A549 (cell line): ENCODE measurements around the gene OR51F2. TPM values are rescaled to one million over a fixed set of nuclear protein-coding genes. Genes with fewer than 3 reads are reported as not detected.
"Not testable (repeated sequence)": the region's sequence is repeated elsewhere in the genome, so short reads cannot be mapped to it uniquely, and the experiment has no call there.

ENCODE experiments used
- ATAC-seq, 2 experiments: fragments of 200-7000 bp in 1 of 2; fragments of >200 bp in 1 of 2; cut with Nextera tagmentation in 1 of 2; cut with Tn5 transposase in 1 of 2; 3 replicates each; pipeline versions ENCODE4 v1.8.0 to v1.9.1; 2018 to 2020; ENCODE audit warnings: mild to moderate bottlenecking in 1 of 2, moderate library complexity in 1 of 2
- CTCF ChIA-PET: fragments of 300-600 bp; sonication (Branson Sonifier 250); formaldehyde crosslinking; extraction: SDS; loops from one replicate; lab custom pipeline; 2021; ENCODE audit warnings: antibody characterized with exemption, inconsistent platforms; lab: Yijun Ruan, JAX
- POLR2A ChIA-PET: fragments of 350-600 bp; formaldehyde crosslinking; extraction: SDS; loops from one replicate; lab custom pipeline; 2021; ENCODE audit warnings: antibody characterized with exemption, inconsistent platforms; lab: Yijun Ruan, JAX
- DNase-seq, 2 experiments: peaks; one replicate each; pipeline versions ENCODE4 v3.0.0 to v3.0.0-alpha.2; 2011 to 2016; ENCODE audit warnings: low read depth in 1 of 2, low spot score in 1 of 2
- FAIRE-seq: peaks from 2 replicates; lab custom pipeline; 2011; peaks lifted over from hg19 to GRCh38; lab: Jason Lieb, UNC
- H3K27ac ChIP-seq, 2 experiments: fragments of >200 bp; sonication (Bioruptor Twin); formaldehyde crosslinking; 3 replicates each; pipeline ENCODE4 v1.5.1; 2016 to 2017
- H3K4me1 ChIP-seq: fragments of >200 bp; sonication (Bioruptor Twin); formaldehyde crosslinking; 3 replicates; pipeline ENCODE4 v1.6.1; 2016
- H3K4me2 ChIP-seq: fragments of >200 bp; sonication (Bioruptor Twin); formaldehyde crosslinking; 3 replicates; pipeline ENCODE4 v1.6.1; 2016
- H3K4me3 ChIP-seq: fragments of >200 bp; sonication (Bioruptor Twin); formaldehyde crosslinking; 3 replicates; pipeline ENCODE4 v1.5.1; 2016
- H3K9me3 ChIP-seq: fragments of >200 bp; sonication (Bioruptor Twin); formaldehyde crosslinking; 3 replicates; pipeline ENCODE4 v1.6.1; 2016
- CBX2 ChIP-seq: fragments of 200-600 bp; sonication (generic); IDR thresholded peaks from 2 replicates; pipeline ENCODE4 v1.6.1; 2016; ENCODE audit warnings: low read depth, mild to moderate bottlenecking, borderline replicate concordance
- FOSL2 ChIP-seq, 2 experiments: fragments of 450-650 bp in 1 of 2; fragments of >200 bp in 1 of 2; sonication (Bioruptor Twin) in 1 of 2; formaldehyde crosslinking; IDR thresholded peaks; 2 replicates each; pipeline versions ENCODE4 v1.5.0 to v1.6.1; 2016 to 2020; ENCODE audit warnings: mild to moderate bottlenecking in 1 of 2, moderate library complexity in 1 of 2
- HOXA7 ChIP-seq: fragments of 250-450 bp; sonication (Bioruptor Pico); IDR thresholded peaks from 2 replicates; pipeline ENCODE4 v1.5.0; 2020; ENCODE audit warnings: mild to moderate bottlenecking, moderate library complexity
- KDM1A ChIP-seq: fragments of 200-600 bp; sonication (generic); IDR thresholded peaks from 2 replicates; pipeline ENCODE4 v1.6.1; 2016; ENCODE audit warnings: low read depth, mild to moderate bottlenecking
- KDM5A ChIP-seq: fragments of 200-600 bp; sonication (generic); IDR thresholded peaks from 2 replicates; pipeline ENCODE4 v1.6.1; 2016; ENCODE audit warnings: antibody characterized with exemption, mild to moderate bottlenecking
- MAZ ChIP-seq: fragments of 150-350 bp; IDR thresholded peaks from 2 replicates; pipeline ENCODE4 v1.6.1; 2014; ENCODE audit warnings: antibody characterized with exemption, low read depth, low read length, borderline replicate concordance
- MYC ChIP-seq: IDR thresholded peaks from 2 replicates; pipeline ENCODE4 v1.6.1; 2012; ENCODE audit warnings: mild to moderate bottlenecking, inconsistent platforms, low read length, improper control_type of control experiment, borderline replicate concordance
- NFE2L2 ChIP-seq: fragments of 150-350 bp; conservative IDR thresholded peaks from 2 replicates; pipeline ENCODE4 v1.6.1; 2014; ENCODE audit warnings: low read length
- POLR2AphosphoS2 ChIP-seq: conservative IDR thresholded peaks from 2 replicates; pipeline ENCODE4 v1.6.1; 2012; ENCODE audit warnings: low read length, improper control_type of control experiment, inconsistent platforms
- SMC3 ChIP-seq: fragments of >200 bp; sonication (Bioruptor Twin); formaldehyde crosslinking; IDR thresholded peaks from 3 replicates; pipeline ENCODE4 v1.6.1; 2018; ENCODE audit warnings: inconsistent platforms
- SREBF2 ChIP-seq: fragments of 450-650 bp; IDR thresholded peaks from 2 replicates; pipeline ENCODE4 v1.6.1; 2014; ENCODE audit warnings: mild to moderate bottlenecking, moderate library complexity
- ZFP36 ChIP-seq: fragments of 450-650 bp; IDR thresholded peaks from 2 replicates; pipeline ENCODE4 v1.6.1; 2014; ENCODE audit warnings: borderline replicate concordance; ENCODE audit not compliant: partially characterized antibody
- WGBS: methylation state at CpG from one replicate; pipeline ENCODE4 v1.1.6; 2017; ENCODE audit errors: missing lambda C conversion rate; 5-methylcytosine and 5-hydroxymethylcytosine counted together
- polyA plus RNA-seq, 4 experiments: library from polyadenylated mRNA; depleted of rRNA in 3 of 4; stranded (reverse); fragments of >200 nt; fragmentation: RNase III in 1 of 4; extraction: RNeasy Plus Mini Kit Qiagen cat#74134 plus additional on column Dnase treatment in 1 of 4; gene quantifications; 2 replicates in 3 of 4; 3 replicates in 1 of 4; pipeline ENCODE4 v1.2.3, GENCODE V29; 2011 to 2017
- TF ChIP-seq, protein P1 (sequence below): fragments of >200 bp; sonication (Bioruptor Twin); formaldehyde crosslinking; IDR thresholded peaks from 2 replicates; pipeline ENCODE4 v1.6.1; 2016
- TF ChIP-seq, protein P2 (sequence below): fragments of 200-600 bp; sonication (generic); IDR thresholded peaks from 2 replicates; pipeline ENCODE4 v1.6.1; 2016; ENCODE audit warnings: antibody characterized with exemption, mild to moderate bottlenecking, moderate library complexity
- TF ChIP-seq, protein P3 (sequence below): IDR thresholded peaks from 2 replicates; pipeline ENCODE4 v1.6.1; 2012
- TF ChIP-seq, protein P4 (sequence below): fragments of 250-450 bp; sonication (Bioruptor Pico); IDR thresholded peaks from 2 replicates; pipeline ENCODE4 v1.5.0; 2020; ENCODE audit warnings: low read depth, mild to moderate bottlenecking, moderate library complexity

The OR51F2 gene
- polyA plus RNA-seq, 2 of the 4 experiments (the other 2 are of a cell fraction): not detected

DNA sequence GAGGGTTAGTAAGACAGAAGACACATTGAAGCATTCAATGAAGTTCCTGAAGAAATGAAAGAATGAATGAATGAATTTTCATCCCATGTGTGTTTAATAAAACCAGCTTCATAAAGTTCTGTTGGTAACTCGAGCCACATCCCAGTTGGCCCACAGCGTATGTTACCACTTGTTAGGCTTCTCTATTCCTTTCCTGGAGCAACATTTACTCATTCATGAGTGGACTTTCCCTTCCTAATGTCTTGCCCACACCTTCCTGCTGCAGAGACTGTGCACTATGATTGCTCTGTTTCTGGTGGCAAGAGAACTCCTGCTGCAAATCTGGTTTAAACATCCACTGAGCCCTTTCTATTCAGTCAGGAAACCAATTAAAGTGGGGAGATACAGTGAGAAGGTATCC, 23.9 kb upstream of the OR51F2 start:
- Histone ChIP-seq H3K27ac (no peak overlapping the region), H3K4me1 (no peaks in the 10 kb centered on the region), H3K9me3 (no peaks in the 10 kb centered on the region), H3K4me2 (no peak overlapping the region), H3K4me3 (no peak overlapping the region)
- ChIA-PET POLR2A (no interaction called here), CTCF (interaction anchor here (0.9 kb wide), 1 partner anchor 610 kb away, joined by 4 read pairs; no protein-coding TSS in a partner anchor)
- FAIRE-seq: no peak
- no peak for ATAC-seq
- WGBS: 5% methylated on average over 2 of the region's 2 CpGs
- TF ChIP-seq NFE2L2 (no peak), POLR2AphosphoS2 (no peak), SMC3 (no peak), MAZ (no peak), KDM5A (no peak), FOSL2 (IDR thresholded peaks at IDR 0.05) (no peak), FOSL2 (CRISPR knock-in tag; IDR thresholded peaks at IDR 0.05) (no peak), CBX2 (no peak), HOXA7 (CRISPR knock-in tag) (no peak), ZFP36 (no peak), MYC (no peak), KDM1A (no peak), SREBF2 (no peak)
- TF ChIP-seq, protein P1, sequence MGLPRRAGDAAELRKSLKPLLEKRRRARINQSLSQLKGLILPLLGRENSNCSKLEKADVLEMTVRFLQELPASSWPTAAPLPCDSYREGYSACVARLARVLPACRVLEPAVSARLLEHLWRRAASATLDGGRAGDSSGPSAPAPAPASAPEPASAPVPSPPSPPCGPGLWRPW: no peak
- TF ChIP-seq, protein P2, sequence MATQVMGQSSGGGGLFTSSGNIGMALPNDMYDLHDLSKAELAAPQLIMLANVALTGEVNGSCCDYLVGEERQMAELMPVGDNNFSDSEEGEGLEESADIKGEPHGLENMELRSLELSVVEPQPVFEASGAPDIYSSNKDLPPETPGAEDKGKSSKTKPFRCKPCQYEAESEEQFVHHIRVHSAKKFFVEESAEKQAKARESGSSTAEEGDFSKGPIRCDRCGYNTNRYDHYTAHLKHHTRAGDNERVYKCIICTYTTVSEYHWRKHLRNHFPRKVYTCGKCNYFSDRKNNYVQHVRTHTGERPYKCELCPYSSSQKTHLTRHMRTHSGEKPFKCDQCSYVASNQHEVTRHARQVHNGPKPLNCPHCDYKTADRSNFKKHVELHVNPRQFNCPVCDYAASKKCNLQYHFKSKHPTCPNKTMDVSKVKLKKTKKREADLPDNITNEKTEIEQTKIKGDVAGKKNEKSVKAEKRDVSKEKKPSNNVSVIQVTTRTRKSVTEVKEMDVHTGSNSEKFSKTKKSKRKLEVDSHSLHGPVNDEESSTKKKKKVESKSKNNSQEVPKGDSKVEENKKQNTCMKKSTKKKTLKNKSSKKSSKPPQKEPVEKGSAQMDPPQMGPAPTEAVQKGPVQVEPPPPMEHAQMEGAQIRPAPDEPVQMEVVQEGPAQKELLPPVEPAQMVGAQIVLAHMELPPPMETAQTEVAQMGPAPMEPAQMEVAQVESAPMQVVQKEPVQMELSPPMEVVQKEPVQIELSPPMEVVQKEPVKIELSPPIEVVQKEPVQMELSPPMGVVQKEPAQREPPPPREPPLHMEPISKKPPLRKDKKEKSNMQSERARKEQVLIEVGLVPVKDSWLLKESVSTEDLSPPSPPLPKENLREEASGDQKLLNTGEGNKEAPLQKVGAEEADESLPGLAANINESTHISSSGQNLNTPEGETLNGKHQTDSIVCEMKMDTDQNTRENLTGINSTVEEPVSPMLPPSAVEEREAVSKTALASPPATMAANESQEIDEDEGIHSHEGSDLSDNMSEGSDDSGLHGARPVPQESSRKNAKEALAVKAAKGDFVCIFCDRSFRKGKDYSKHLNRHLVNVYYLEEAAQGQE: no peak
- TF ChIP-seq, protein P3, sequence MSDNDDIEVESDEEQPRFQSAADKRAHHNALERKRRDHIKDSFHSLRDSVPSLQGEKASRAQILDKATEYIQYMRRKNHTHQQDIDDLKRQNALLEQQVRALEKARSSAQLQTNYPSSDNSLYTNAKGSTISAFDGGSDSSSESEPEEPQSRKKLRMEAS: no peak
- DNase-seq: no peak

DNA sequence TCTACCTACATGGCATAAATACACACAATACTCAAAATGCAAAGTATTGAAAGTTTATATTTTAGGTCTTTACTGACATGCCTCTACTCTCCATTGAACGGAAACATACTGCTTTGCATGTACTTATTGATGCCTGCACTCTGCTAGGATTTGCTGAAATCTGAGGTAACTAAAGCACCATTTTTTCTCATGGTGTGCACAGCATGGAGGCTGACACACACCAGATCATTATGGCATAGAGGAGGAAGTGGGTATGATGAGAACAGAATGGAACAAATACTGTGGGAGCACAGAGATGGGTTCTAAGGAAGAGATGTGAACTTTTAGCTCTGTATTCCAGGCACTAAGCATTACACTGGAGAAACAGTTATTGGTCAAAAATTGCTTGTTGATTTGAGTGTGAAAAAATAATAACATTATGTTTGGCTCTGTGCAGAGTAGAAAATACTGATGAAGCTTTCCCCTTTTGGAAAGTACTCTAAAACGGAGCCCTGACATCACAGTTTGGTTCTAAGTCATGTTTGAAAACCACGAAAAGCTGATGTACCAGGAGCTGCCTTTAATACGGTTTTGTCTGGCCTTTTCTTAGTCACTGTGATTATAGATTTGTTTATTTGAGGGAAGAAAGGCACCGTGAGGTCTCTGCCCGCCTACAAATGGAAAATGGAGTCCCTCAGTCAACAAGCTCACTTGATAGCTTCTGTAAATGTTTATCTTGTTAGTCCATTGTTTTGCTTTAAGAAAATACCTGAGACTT, 22.5 kb upstream of the OR51F2 start:
- ChIA-PET CTCF (no interaction called here), POLR2A (no interaction called here)
- no peak overlapping the region for H3K4me3 ChIP-seq
- WGBS: under 1% methylated on average over 6 of the region's 6 CpGs
- DNase-seq (no peak), ATAC-seq (no peak), FAIRE-seq (no peak)
- H3K9me3 ChIP-seq: no peaks in the 10 kb centered on the region
- TF ChIP-seq, protein P4, sequence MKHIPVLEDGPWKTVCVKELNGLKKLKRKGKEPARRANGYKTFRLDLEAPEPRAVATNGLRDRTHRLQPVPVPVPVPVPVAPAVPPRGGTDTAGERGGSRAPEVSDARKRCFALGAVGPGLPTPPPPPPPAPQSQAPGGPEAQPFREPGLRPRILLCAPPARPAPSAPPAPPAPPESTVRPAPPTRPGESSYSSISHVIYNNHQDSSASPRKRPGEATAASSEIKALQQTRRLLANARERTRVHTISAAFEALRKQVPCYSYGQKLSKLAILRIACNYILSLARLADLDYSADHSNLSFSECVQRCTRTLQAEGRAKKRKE (CRISPR knock-in tag): no peak
- H3K27ac ChIP-seq: no peak overlapping the region
- no peak overlapping the region for H3K4me2 ChIP-seq
- no peaks in the 10 kb centered on the region for H3K4me1 ChIP-seq

DNA sequence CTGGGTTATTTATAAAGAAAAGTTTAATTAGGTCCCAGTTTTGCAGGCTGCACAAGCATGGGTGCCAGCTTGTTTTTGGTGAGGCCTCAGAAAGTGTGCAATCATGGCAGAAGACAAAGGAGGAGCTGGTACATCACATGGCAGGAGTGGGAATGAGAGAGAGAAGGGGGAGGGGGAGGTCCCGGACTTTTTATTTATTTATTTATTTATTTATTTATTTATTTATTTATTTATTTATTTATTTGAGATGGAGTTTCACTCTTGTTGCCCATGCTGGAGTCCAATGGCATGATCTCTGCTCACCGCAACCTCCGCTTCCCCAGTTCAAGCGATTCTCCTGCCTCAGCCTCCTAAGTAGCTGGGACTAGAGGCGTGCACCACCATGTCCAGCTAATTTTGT, 19.8 kb upstream of the OR51F2 start:
- H3K4me1 ChIP-seq, H3K27ac ChIP-seq, H3K9me3 ChIP-seq, CTCF ChIA-PET, POLR2A ChIA-PET, ATAC-seq, DNase-seq, FAIRE-seq, H3K4me3 ChIP-seq, H3K4me2 ChIP-seq: not testable (repeated sequence)
- WGBS: 49% methylated on average over 5 of the region's 5 CpGs
